Ovary (tissue), 7 donors: Measurements from ENCODE around the gene LASP1NB.

Experiments
- DNase-seq, 5 donors: peaks; one replicate each; pipeline ENCODE4 v3.0.0-alpha.2; 2019 to 2020
- H3K27ac ChIP-seq, 2 donors: fragments of 200-600 bp; one replicate each; pipeline versions ENCODE4 v1.5.1 to v1.8.0; 2019 to 2022
- H3K27me3 ChIP-seq: fragments of 200-600 bp; one replicate; pipeline ENCODE4 v1.8.0; 2022
- H3K36me3 ChIP-seq: fragments of 200-600 bp; sonication (generic); one replicate; pipeline ENCODE4 v1.5.1; 2019
- H3K4me1 ChIP-seq: one replicate; pipeline ENCODE4 v1.8.1; 2013; ENCODE audit warnings: mild to moderate bottlenecking, moderate library complexity; ENCODE audit not compliant: insufficient read depth
- H3K4me3 ChIP-seq: fragments of 200-600 bp; sonication (generic); one replicate; pipeline ENCODE4 v1.5.1; 2017
- H3K9me3 ChIP-seq, 2 donors: fragments of 200-600 bp in 1 of 2; sonication (generic) in 1 of 2; one replicate each; pipeline versions ENCODE4 v1.5.1 to v1.8.1; 2013 to 2019; ENCODE audit warnings: mild to moderate bottlenecking in 1 of 2, moderate library complexity in 1 of 2
- CTCF ChIP-seq, 3 donors: fragments of 450-650 bp in 2 of 3; fragments of 200-600 bp in 1 of 3; IDR thresholded peaks; one replicate each; pipeline versions ENCODE4 v1.5.1 to v1.8.0; 2016 to 2022; ENCODE audit warnings: antibody characterized with exemption in 3 of 3, mild to moderate bottlenecking in 1 of 3
- EP300 ChIP-seq: sonication (generic); formaldehyde crosslinking; IDR thresholded peaks from one replicate; pipeline ENCODE4 v1.6.1; 2017; ENCODE audit warnings: antibody characterized with exemption
- POLR2A ChIP-seq: fragments of 450-650 bp; IDR thresholded peaks from one replicate; pipeline ENCODE4 v1.6.1; 2017; ENCODE audit warnings: antibody characterized with exemption, mild to moderate bottlenecking, moderate library complexity
- WGBS, 3 donors: extraction: QIAGEN DNeasy Blood & Tissue Kit in 1 of 3; methylation state at CpG; one replicate each; pipeline versions ENCODE4 v1.1.5 to v1.1.7; 2013 to 2017; 5-methylcytosine and 5-hydroxymethylcytosine counted together
- intact Hi-C, 4 donors: fragments of 100-400 bp; cut with DNase I; formaldehyde crosslinking; loops; one replicate each; pipeline versions ENCODE4 v1.11.0 to v1.15.1; 2022 to 2023
- donor health status: DM: no; HTN: no; CAD: no; lungs with moderate emphysema.
- donor health status: DM: no; HTN: no; CAD: no.
- donor health status: Bipolar disorder and iron deficiency.
- donor health status: DM: no; HTN: no; CAD: no.
- donor health status: DM: yes; HTN: yes; CAD: no.

LASP1NB gene

DNA sequence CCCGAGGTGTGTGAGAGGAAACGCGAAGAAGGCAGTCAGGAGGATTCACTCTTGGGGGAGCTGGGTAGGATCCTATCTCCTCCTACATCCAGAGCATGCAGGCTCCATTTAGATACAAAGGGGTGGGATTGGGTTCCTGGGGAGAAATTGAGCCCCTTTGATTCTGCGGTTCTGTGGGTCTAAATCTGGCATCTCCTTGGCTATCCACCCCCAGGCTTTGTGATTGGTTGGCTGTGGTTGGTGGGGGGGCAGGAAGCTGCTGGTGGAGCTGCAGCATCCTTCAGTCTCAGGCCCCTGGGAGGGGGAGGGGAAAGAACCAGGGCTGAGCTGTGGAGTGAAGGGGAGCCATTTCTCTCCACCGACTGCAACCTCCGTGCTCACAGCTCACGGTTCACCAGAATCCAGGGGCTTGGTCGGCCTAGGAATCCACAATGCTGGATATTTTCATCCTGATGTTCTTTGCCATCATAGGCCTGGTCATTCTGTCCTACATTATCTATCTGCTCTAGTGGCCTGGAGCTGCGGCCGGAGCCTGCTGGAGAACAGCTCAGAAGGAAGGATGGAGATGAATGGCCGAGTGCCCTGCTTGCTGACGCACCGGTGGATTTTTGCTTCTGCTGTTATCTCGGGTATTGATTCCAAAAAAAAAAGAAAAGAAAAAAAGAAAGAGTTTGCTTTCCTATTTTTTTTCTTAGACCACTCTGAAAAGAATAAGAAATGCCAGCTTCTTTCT, at the start of gene LASP1NB:
Gene LASP1NB, plus strand, starts transcription at position 352 of the 733 bp plus-strand sequence.
- Histone ChIP-seq H3K27me3 (no peaks in the 10 kb centered on the region), H3K4me3 (peak within 1 kb of the TSS; percentile 7), H3K36me3 (no peaks in the 10 kb centered on the region), H3K27ac (peak within 1 kb of the TSS in 1 of 2 donors; percentile 0), H3K4me1 (peaks cover 6% of the 10 kb centered on the region), H3K9me3 (no peaks in the 10 kb centered on the region)
- peak; percentile 62 to 82 (median 79) for DNase-seq
- TF ChIP-seq CTCF (IDR thresholded peaks at IDR 0.05): no peak
- TF ChIP-seq EP300: no peak
- intact Hi-C loops: no loop called here
- WGBS, 3 donors: 26 to 35% (median 31%) methylated on average over 14 of the region's 14 CpGs

- Histone ChIP-seq H3K27me3 (no peaks in the 10 kb centered on the region), H3K36me3 (no peaks in the 10 kb centered on the region), H3K27ac (no peak overlapping the region), H3K4me3 (no peak overlapping the region), H3K9me3 (no peaks in the 10 kb centered on the region), H3K4me1 (peaks cover 50% of the 10 kb centered on the region)
- intact Hi-C loops: loop anchor here in 1 of 4 donors (10.0 kb wide), 1 partner anchor 278 kb away; the partner anchor contains the start of gene PLXDC1
- TF ChIP-seq EP300 (no peak), POLR2A (no peak), CTCF (IDR thresholded peaks at IDR 0.05) (no peak)
- 73 to 86% (median 76%) methylated on average over 6 to 7 of the region's 7 CpGs for WGBS, 3 donors
- DNase-seq: peak in 1 of 5 donors; percentile 31
Measured at GRCh38 chr17:38877130-38877851, 48.1 kb upstream of the LASP1NB start.

- no peaks in the 10 kb centered on the region for H3K27me3 ChIP-seq
- H3K27ac ChIP-seq: peak overlapping the region; percentile 1 to 49
- no peak overlapping the region for H3K4me3 ChIP-seq
- H3K36me3 ChIP-seq: no peaks in the 10 kb centered on the region
- H3K9me3 ChIP-seq: no peaks in the 10 kb centered on the region
- peaks cover 33% of the 10 kb centered on the region for H3K4me1 ChIP-seq
- TF ChIP-seq EP300 (no peak), CTCF (IDR thresholded peaks at IDR 0.05) (no peak), POLR2A (no peak)
- DNase-seq: peak; percentile 64 to 70 (median 68)
- intact Hi-C loops: loop anchor here in 1 of 4 donors (10.0 kb wide), 1 partner anchor 275 kb away; the partner anchor contains the start of gene PLXDC1
- 2 to 5% (median 3%) methylated on average over 6 of the region's 6 CpGs for WGBS, 3 donors
Measured at GRCh38 chr17:38879878-38880665, 45.3 kb upstream of the LASP1NB start.

DNA sequence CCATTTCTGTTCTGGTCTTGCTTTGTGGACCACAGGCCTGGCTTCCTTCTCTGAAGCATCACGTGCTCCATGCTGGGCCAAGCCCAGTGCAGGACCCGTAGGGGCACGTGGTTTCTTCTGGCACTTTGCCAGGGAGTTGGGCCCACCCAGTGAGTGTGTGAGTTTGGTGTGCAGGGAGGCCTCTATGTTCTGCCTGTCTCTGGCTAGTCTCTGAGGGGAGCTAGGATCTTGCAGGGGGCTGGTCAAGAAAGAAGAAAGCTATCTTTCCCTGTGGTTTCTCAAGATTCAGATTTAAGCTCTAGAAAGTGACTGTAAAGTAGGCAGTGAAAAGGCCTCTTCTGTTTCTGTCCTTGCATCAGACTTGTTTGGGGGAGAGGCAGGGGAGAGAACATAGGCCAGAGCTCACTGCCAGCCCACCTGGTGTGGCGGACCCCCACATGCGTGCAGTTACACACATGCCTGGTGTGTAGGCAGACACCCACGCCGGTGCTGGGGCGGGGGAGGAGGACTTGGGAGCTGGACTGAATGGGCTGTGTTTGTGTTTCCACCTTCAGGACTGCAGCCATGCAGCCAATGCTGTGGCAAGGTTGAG, 43.7 kb upstream of the LASP1NB start:
- H3K4me3 ChIP-seq: no peak overlapping the region
- no peaks in the 10 kb centered on the region for H3K27me3 ChIP-seq
- DNase-seq: peak; percentile 84 to 90 (median 87)
- intact Hi-C loops: no loop called here
- peak overlapping the region in 1 of 2 donors; percentile 23 for H3K27ac ChIP-seq
- H3K36me3 ChIP-seq: no peaks in the 10 kb centered on the region
- WGBS, 3 donors: 4 to 9% (median 8%) methylated on average over 8 of the region's 8 CpGs
- H3K4me1 ChIP-seq: peaks cover 32% of the 10 kb centered on the region
- no peaks in the 10 kb centered on the region for H3K9me3 ChIP-seq
- no peak for TF ChIP-seq POLR2A
- no peak for TF ChIP-seq EP300
- no peak for TF ChIP-seq CTCF (IDR thresholded peaks at IDR 0.05)
